ENCODE results near the gene TOMM7. TPM values are rescaled to one million over a fixed set of nuclear protein-coding genes. Genes with fewer than 3 reads are reported as not detected.
"Not testable (repeated sequence)": the region's sequence is repeated elsewhere in the genome, so short reads cannot be mapped to it uniquely, and the experiment has no call there.

Gene TOMM7
- total RNA-seq, 1 donor from 2014 or later: 222 TPM

DNA sequence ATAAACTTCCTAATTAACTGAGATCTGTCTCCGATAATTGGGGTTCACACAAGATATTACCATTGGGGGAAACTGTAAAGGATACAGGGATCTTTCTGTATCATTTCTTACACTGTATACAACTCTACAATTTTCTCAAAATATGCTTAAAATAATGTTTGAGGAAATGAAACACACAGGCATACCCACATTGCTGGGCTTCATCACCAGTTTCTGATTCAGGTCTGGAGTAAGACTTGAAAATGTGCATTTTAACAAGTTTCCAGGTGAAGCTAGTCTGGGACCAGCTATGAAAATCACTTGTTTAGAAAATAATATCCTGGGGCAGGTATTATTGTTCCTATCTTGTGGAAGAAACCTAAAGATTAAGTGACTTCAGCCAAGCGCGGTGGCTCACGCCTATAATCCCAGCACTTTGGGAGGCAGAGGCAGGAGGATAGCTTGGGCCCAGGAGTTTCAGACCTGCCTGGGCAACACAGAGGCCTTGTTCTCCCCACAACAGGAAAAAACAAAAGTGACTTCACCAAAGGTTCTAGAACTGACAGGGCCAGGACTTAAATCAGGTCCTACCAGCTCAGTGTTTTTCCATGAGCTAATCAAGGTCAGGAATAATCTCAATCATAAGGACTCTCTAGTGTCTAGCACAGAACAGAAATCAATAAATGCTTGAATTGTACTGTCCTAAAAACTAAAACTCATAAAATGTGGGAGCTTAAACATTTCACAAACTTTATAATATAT is 12.6 kb downstream of the TOMM7 start:
- no peaks in the 10 kb centered on the region for H3K27me3 Mint-ChIP-seq
- H3K9me3 Mint-ChIP-seq: no peaks in the 10 kb centered on the region
- TF ChIP-seq, protein P1, sequence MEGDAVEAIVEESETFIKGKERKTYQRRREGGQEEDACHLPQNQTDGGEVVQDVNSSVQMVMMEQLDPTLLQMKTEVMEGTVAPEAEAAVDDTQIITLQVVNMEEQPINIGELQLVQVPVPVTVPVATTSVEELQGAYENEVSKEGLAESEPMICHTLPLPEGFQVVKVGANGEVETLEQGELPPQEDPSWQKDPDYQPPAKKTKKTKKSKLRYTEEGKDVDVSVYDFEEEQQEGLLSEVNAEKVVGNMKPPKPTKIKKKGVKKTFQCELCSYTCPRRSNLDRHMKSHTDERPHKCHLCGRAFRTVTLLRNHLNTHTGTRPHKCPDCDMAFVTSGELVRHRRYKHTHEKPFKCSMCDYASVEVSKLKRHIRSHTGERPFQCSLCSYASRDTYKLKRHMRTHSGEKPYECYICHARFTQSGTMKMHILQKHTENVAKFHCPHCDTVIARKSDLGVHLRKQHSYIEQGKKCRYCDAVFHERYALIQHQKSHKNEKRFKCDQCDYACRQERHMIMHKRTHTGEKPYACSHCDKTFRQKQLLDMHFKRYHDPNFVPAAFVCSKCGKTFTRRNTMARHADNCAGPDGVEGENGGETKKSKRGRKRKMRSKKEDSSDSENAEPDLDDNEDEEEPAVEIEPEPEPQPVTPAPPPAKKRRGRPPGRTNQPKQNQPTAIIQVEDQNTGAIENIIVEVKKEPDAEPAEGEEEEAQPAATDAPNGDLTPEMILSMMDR (conservative IDR thresholded peaks at IDR 0.05): no peak
- H3K4me1 Mint-ChIP-seq (ENCODE audit: unreplicated experiment): no peaks in the 10 kb centered on the region
- no peak for DNase-seq (ENCODE audit: extremely low spot score, unreplicated experiment)
- H3K36me3 Mint-ChIP-seq: peaks cover 10% of the 10 kb centered on the region
- H3K27ac Mint-ChIP-seq: peak overlapping the region; percentile 16
- no peak overlapping the region for H3K4me3 Mint-ChIP-seq

DNA sequence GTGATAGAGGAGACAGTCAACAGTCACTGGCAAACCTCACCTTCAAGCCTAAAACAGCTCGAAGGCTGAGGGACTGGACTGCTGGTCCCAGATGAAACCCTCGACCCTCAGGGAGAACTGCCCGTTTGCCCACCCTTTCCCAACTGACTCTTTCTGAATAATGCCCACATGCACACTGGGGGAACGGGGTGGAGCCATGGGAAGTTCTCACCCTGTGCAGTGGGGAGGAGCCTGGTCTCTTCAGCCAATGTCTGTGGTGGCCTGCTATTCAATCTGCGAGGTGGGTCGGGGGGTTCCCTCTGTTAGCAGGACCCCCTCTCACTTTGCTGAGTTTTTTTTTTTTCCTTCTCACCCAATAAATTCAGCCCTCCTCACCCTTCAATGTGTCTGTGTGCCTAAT is 14.5 kb downstream of the TOMM7 start:
- no peaks in the 10 kb centered on the region for H3K27me3 Mint-ChIP-seq
- TF ChIP-seq, protein P1 (conservative IDR thresholded peaks at IDR 0.05): no peak
- H3K9me3 Mint-ChIP-seq: no peaks in the 10 kb centered on the region
- no peak for DNase-seq (ENCODE audit: extremely low spot score, unreplicated experiment)
- no peaks in the 10 kb centered on the region for H3K4me1 Mint-ChIP-seq (ENCODE audit: unreplicated experiment)
- H3K36me3 Mint-ChIP-seq: peaks cover 9% of the 10 kb centered on the region
- no peak overlapping the region for H3K4me3 Mint-ChIP-seq
- H3K27ac Mint-ChIP-seq: no peak overlapping the region

DNA sequence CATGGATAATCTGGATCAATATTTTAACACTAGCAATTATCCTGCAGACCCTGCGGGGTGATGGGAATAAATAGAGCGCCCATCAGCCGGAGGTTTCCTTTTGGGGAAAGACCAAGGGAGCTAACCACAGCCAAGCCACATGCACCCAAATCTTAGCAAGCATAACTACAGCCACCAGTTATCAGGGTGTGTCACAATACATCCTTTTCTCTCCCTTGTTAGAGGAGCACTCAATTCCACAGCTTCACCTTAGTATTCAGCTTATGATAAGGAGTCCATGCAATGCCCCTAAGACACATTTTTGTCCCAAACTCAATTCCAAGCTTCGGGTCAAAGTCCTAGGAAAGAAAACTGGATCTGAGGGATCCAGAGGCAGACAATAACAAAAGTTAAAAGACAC is 15.9 kb downstream of the TOMM7 start:
- H3K36me3 Mint-ChIP-seq: no peaks in the 10 kb centered on the region
- no peaks in the 10 kb centered on the region for H3K9me3 Mint-ChIP-seq
- no peak overlapping the region for H3K27ac Mint-ChIP-seq
- no peak for DNase-seq (ENCODE audit: extremely low spot score, unreplicated experiment)
- no peaks in the 10 kb centered on the region for H3K4me1 Mint-ChIP-seq (ENCODE audit: unreplicated experiment)
- H3K27me3 Mint-ChIP-seq: no peaks in the 10 kb centered on the region
- H3K4me3 Mint-ChIP-seq: no peak overlapping the region
- TF ChIP-seq, protein P1 (conservative IDR thresholded peaks at IDR 0.05): no peak

DNA sequence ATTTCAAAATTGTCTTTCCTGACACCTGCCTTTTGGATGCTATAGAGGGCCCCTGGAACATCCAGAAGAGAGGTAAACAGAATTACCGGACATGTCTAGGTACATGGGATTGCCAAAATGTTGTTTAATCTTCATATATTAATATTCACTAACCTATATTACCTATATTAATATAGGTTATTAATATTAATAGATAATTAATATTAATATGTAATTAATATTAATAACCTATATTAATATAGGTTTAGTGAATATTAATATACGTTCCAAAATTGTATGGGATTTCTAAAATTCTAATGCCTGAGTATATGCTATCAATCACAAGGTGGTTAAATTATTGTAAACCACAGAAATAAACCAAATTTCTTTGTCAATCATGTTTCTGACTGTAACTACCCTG is 17.4 kb downstream of the TOMM7 start:
- H3K4me1 Mint-ChIP-seq (ENCODE audit: unreplicated experiment): no peaks in the 10 kb centered on the region
- no peaks in the 10 kb centered on the region for H3K9me3 Mint-ChIP-seq
- H3K27me3 Mint-ChIP-seq: no peaks in the 10 kb centered on the region
- H3K4me3 Mint-ChIP-seq: no peak overlapping the region
- no peaks in the 10 kb centered on the region for H3K36me3 Mint-ChIP-seq
- TF ChIP-seq, protein P1 (conservative IDR thresholded peaks at IDR 0.05): no peak
- no peak overlapping the region for H3K27ac Mint-ChIP-seq
- DNase-seq (ENCODE audit: extremely low spot score, unreplicated experiment): no peak

DNA sequence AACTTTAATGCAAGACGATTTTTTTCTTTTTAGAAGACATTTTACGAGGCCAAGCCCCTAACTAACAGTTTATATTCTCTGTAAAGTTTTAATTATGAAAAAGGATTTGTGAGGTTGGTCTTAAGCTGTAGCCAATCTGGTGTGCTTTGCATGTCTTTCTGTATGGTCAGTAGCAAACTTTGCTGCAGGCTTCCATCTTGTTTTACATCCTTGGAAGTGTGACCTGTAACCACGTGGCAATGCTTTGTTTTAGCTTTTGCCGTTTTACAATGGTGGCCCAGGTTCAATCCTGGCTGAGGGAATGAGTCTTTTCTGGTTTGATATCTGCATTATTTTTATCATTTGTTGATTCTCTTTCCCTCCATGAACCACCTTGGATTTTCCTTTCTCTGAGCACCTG is 19.8 kb downstream of the TOMM7 start:
- H3K27ac Mint-ChIP-seq; H3K4me3 Mint-ChIP-seq; H3K27me3 Mint-ChIP-seq; H3K9me3 Mint-ChIP-seq; H3K4me1 Mint-ChIP-seq (ENCODE audit: unreplicated experiment); H3K36me3 Mint-ChIP-seq; DNase-seq (ENCODE audit: extremely low spot score, unreplicated experiment): not testable (repeated sequence)

DNA sequence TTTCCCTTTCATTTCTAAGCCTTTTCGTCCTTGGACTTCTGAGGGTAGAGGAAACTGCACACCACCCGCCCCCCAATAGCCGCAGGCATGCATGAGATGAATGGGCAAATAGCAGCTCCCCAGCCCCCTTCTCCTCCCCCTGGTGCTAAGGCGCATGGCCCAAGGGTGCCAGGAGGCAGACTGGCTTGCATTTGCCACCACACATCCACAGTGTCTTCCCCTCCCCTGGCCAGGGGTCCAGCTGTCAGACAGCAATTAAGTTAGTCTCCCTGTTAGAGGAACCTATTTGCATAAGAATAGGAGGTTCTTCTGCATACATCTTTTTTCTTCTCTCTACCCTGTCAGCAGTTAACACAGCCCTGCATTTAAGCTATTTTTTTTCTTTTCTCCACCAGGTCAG is 20.2 kb downstream of the TOMM7 start:
- H3K27ac Mint-ChIP-seq: no peak overlapping the region
- no peaks in the 10 kb centered on the region for H3K9me3 Mint-ChIP-seq
- no peaks in the 10 kb centered on the region for H3K36me3 Mint-ChIP-seq
- no peaks in the 10 kb centered on the region for H3K27me3 Mint-ChIP-seq
- no peak for DNase-seq (ENCODE audit: extremely low spot score, unreplicated experiment)
- H3K4me1 Mint-ChIP-seq (ENCODE audit: unreplicated experiment): no peaks in the 10 kb centered on the region
- no peak overlapping the region for H3K4me3 Mint-ChIP-seq
- TF ChIP-seq, protein P1 (conservative IDR thresholded peaks at IDR 0.05): no peak
